ENCODE data around the gene CBX3. TPM values are rescaled to one million over a fixed set of nuclear protein-coding genes. Genes with fewer than 3 reads are reported as not detected.

CBX3 gene
- total and polyA plus RNA-seq, 10 of the 15 experiments (the other 5 are each of a cell fraction or from before 2014, with no cell fraction given): 153 to 307 (median 225) TPM

DNA sequence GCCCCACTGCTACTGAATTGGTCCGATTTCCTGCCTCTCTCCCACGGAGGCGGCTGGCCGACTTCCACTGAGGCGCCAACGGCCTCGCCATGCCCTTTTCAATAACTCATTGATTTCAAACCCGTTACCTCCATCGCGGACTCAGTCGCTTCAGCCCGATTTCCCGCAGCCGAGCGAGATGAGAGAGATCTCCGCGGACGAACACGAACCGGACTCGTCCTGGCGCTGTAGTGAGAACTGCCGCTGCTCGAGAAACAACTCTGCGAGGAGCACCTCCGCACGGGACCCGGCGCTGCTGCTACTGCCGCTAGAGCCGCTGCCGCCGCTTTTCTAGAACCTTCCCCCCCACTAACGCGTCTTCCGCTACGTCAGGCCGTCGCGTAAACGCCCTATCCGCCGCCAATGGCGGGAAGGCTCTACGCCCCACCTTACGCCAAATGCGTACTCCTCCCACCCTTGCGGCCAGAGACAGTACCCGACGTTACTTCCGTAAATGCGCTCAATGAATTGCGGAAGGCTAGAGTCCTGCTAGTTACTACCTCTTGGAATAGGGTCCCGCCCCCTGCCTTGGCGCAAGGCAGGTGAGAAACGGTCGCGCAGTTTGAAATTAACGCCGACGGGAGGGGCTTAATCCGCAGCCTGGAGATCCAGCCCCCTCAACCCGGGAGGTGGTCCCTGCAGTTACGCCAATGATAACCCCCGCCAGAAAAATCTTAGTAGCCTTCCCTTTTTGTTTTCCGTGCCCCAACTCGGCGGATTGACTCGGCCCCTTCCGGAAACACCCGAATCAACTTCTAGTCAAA, 900 bp upstream of the CBX3 start, which contains the start of gene HNRNPA2B1:
HNRNPA2B1 (minus strand) TSS at position 303 of the 803 bp plus-strand sequence; CDS start at position 134, 169 bp downstream.
- Histone ChIP-seq H3K27me3 (replicated peaks in 1 of 2; ENCODE audit: control insufficient read depth in 2 of 2, insufficient read depth in 2 of 2, low read length in 1 of 2) (no peaks in the 10 kb centered on the region), H3K27ac (ENCODE audit: control insufficient read depth, insufficient read depth) (peak within 1 kb of the TSS; percentile 96), H3K4me3 (peak within 1 kb of the TSS; percentile 98), H3K9me3 (replicated peaks; ENCODE audit: control insufficient read depth, insufficient read depth, low read length) (no peaks in the 10 kb centered on the region; the same call in 2 of the 3 replicates), H2AFZ (ENCODE audit: control insufficient read depth, low read depth, low read length) (peak within 1 kb of the TSS; percentile 16), H4K20me1 (ENCODE audit: control insufficient read depth, insufficient read depth) (no peaks in the 10 kb centered on the region; the same call in 1 of the 2 replicates), H3K79me2 (ENCODE audit: control insufficient read depth, insufficient read depth, low read length) (peaks cover 90% of the 10 kb centered on the region), H3K4me1 (ENCODE audit: control insufficient read depth, insufficient read depth, low read length) (0 out of 2 replicates have a peak, but pooled peaks cover 3% of the 10 kb centered on the region), H3K4me2 (ENCODE audit: control insufficient read depth, insufficient read depth) (0 out of 2 replicates have a peak within 1 kb of the TSS, but pooled peaks have one; percentile 18), H3K9ac (ENCODE audit: control insufficient read depth, insufficient read depth, low read length) (peak within 1 kb of the TSS; percentile 98), H3K36me3 (ENCODE audit: control insufficient read depth in 2 of 2, insufficient read depth in 2 of 2, low read length in 1 of 2) (peaks cover 2 to 11% of the 10 kb centered on the region in 2 experiments)
- under 1% methylated on average over 71 of the region's 71 CpGs for WGBS (ENCODE audit: insufficient coverage, insufficient replicate concordance, low lambda C conversion rate, missing lambda C conversion rate)
- CTCF ChIA-PET: interaction anchor here (0.7 to 13.1 kb wide), 10 partner anchors 12 to 307 kb away, joined by 3 to 203 read pairs (median 7); partner anchors contain the start of gene NFE2L3
- BruUV-seq (replicated peaks): no TSS peak
- POLR2A ChIA-PET: interaction anchor here (0.5 to 12.7 kb wide), 17 partner anchors 9 to 334 kb away, joined by 3 to 206 read pairs (median 4); partner anchors contain the start of gene NFE2L3
- SMC1A ChIA-PET (ENCODE audit: uncharacterized antibody, unreplicated experiment): interaction anchor here (1.0 to 11.0 kb wide), 9 partner anchors 9 to 233 kb away, joined by 3 to 198 read pairs (median 6); partner anchors contain the start of gene NFE2L3
- DNase-seq (ENCODE audit: low read depth, low spot score) (peak; percentile 98), ATAC-seq (peak; percentile 75), FAIRE-seq (peak; percentile 95)
- RAD21 ChIA-PET (ENCODE audit: unreplicated experiment): interaction anchor here (0.7 to 12.7 kb wide), 18 partner anchors 8 to 308 kb away, joined by 3 to 164 read pairs (median 5); partner anchors contain the start of gene NFE2L3
- in situ Hi-C loops (cut with MboI): loop anchor here (5.0 kb wide), 1 partner anchor 92 kb away; the partner anchor contains the start of gene SNX10
- intact Hi-C loops (cut with micrococcal nuclease; ENCODE audit: unreplicated experiment): loop anchor here (2.0 to 10.0 kb wide), 6 partner anchors 48 to 464 kb away; partner anchors contain the start of gene NFE2L3
- TF ChIP-seq EP300 (IDR thresholded peaks at IDR 0.05; ENCODE audit: borderline replicate concordance in 1 of 2, control insufficient read depth in 1 of 2, low read depth in 2 of 2, low read length in 2 of 2) (no peak), NR2C1 (IDR thresholded peaks at IDR 0.05) (no peak), SREBF1 (IDR thresholded peaks at IDR 0.05; ENCODE audit: low read length) (0 out of 2 replicates have a peak, but pooled peaks have one; percentile 8), CHD2 (IDR thresholded peaks at IDR 0.05; ENCODE audit: borderline replicate concordance, low read depth, low read length) (peak; percentile 43), ZNF24 (IDR thresholded peaks at IDR 0.05) (peak; percentile 86), ZZZ3 (IDR thresholded peaks at IDR 0.05; ENCODE audit: control insufficient read depth, insufficient read length, low read depth) (no peak), SMAD5 (IDR thresholded peaks at IDR 0.05; ENCODE audit: low read depth) (peak; percentile 100), EGR1 (IDR thresholded peaks at IDR 0.05; ENCODE audit: borderline replicate concordance in 1 of 2, low read depth in 2 of 2, low read length in 2 of 2) (peak; percentile 50 to 96), RUNX3 (IDR thresholded peaks at IDR 0.05; ENCODE audit: low read length) (peak; percentile 27; the same call in 1 of the 2 replicates), SIN3A (IDR thresholded peaks at IDR 0.05; ENCODE audit: low read depth, low read length) (0 out of 2 replicates have a peak, but pooled peaks have one; percentile 31), BHLHE40 (IDR thresholded peaks at IDR 0.05; ENCODE audit: borderline replicate concordance in 1 of 2, low read depth in 2 of 2, low read length in 1 of 2) (peak; percentile 82 to 93), TCF7 (IDR thresholded peaks at IDR 0.05; ENCODE audit: borderline replicate concordance) (0 out of 2 replicates have a peak, but pooled peaks have one; percentile 20), MYC (IDR thresholded peaks at IDR 0.05; ENCODE audit: insufficient read depth, insufficient read length, insufficient replicate concordance, low read length, severe bottlenecking) (no peak), PAX8 (IDR thresholded peaks at IDR 0.05) (no peak)
- TF ChIP-seq, protein P1, sequence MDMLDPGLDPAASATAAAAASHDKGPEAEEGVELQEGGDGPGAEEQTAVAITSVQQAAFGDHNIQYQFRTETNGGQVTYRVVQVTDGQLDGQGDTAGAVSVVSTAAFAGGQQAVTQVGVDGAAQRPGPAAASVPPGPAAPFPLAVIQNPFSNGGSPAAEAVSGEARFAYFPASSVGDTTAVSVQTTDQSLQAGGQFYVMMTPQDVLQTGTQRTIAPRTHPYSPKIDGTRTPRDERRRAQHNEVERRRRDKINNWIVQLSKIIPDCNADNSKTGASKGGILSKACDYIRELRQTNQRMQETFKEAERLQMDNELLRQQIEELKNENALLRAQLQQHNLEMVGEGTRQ (IDR thresholded peaks at IDR 0.05; ENCODE audit: borderline replicate concordance, low read depth, low read length): no peak
- TF ChIP-seq, protein P2, sequence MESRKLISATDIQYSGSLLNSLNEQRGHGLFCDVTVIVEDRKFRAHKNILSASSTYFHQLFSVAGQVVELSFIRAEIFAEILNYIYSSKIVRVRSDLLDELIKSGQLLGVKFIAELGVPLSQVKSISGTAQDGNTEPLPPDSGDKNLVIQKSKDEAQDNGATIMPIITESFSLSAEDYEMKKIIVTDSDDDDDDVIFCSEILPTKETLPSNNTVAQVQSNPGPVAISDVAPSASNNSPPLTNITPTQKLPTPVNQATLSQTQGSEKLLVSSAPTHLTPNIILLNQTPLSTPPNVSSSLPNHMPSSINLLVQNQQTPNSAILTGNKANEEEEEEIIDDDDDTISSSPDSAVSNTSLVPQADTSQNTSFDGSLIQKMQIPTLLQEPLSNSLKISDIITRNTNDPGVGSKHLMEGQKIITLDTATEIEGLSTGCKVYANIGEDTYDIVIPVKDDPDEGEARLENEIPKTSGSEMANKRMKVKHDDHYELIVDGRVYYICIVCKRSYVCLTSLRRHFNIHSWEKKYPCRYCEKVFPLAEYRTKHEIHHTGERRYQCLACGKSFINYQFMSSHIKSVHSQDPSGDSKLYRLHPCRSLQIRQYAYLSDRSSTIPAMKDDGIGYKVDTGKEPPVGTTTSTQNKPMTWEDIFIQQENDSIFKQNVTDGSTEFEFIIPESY (IDR thresholded peaks at IDR 0.05): peak; percentile 89; the same call in 1 of the 2 replicates
- TF ChIP-seq, protein P3, sequence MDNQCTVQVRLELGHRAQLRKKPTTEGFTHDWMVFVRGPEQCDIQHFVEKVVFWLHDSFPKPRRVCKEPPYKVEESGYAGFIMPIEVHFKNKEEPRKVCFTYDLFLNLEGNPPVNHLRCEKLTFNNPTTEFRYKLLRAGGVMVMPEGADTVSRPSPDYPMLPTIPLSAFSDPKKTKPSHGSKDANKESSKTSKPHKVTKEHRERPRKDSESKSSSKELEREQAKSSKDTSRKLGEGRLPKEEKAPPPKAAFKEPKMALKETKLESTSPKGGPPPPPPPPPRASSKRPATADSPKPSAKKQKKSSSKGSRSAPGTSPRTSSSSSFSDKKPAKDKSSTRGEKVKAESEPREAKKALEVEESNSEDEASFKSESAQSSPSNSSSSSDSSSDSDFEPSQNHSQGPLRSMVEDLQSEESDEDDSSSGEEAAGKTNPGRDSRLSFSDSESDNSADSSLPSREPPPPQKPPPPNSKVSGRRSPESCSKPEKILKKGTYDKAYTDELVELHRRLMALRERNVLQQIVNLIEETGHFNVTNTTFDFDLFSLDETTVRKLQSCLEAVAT (IDR thresholded peaks at IDR 0.05): peak; percentile 97

All from GM12878 (cell line).